Frontal cortex (tissue), 4 donors: Measurements from ENCODE around the gene INHBE. TPM values are rescaled to one million over a fixed set of nuclear protein-coding genes. Genes with fewer than 3 reads are reported as not detected.
"Not testable (repeated sequence)": the region's sequence is repeated elsewhere in the genome, so short reads cannot be mapped to it uniquely, and the experiment has no call there.

Experiments used
- DNase-seq, 2 donors: peaks; one replicate each; pipeline ENCODE4 v3.0.0; 2012; ENCODE audit warnings: low spot score in 2 of 2
- FAIRE-seq: peaks from 2 replicates; lab custom pipeline; 2012; peaks lifted over from hg19 to GRCh38; lab: Jason Lieb, UNC
- total RNA-seq: library from RNA; depleted of rRNA; stranded (reverse); fragments of >200 nt; gene quantifications from one replicate; pipeline ENCODE4 v1.2.3, GENCODE V29; 2014
- donor health status: control.
- donor health status: control.
- donor health status: control.

The INHBE gene
- total RNA-seq, 1 donor from 2014 or later, result not detected

DNA sequence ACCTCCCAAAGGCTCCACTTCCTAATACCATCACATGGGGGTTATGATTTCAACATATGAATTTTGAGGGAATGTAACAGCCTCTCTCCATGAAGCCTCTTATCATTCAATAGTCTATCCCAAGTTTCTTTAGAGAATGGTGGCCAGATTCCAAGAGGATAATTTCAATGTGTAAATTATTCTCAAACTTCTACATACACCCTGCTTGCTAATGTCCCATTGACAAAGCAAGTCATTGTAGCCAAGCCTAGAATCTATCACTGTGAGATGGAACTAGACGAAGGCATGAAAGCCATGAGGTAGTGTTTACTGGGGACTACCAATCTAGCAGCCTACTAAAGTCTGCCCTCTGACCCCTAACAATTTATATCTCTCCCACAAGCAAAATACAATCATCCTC, 16.7 kb upstream of the INHBE start:
- FAIRE-seq, result no peak

DNA sequence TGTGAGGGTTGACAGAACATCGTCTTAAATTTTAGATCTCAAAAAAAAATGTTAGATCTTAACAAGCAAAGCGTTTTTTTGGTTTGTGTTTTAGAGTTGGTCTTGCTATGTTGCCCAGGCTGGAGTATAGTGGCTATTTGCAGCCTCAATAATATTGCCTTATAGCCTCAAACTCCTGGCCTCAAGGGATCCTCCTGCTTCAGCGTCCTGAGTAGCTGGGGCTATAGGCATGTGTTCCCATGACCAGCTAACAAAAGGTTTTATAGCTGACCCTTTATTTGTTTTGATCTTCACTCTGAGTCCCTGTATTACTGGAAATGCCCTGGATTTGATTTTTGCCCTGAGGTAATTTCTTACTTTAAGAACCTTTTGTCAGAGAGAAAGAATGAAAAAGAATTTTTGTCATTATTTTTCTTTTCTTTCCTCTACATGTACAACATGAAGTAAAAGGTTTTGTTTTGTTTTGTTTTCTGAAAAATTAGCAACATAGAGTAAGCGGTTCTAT, 15.3 kb upstream of the INHBE start:
- DNase-seq, result no peak
- no peak for FAIRE-seq

More for the DNA sequence above, 16.7 kb upstream of the INHBE start:
- no peak for DNase-seq

GRCh38 chr12:57441393-57441792, 13.7 kb upstream of the INHBE start:
- not testable (repeated sequence) for FAIRE-seq, DNase-seq

DNA sequence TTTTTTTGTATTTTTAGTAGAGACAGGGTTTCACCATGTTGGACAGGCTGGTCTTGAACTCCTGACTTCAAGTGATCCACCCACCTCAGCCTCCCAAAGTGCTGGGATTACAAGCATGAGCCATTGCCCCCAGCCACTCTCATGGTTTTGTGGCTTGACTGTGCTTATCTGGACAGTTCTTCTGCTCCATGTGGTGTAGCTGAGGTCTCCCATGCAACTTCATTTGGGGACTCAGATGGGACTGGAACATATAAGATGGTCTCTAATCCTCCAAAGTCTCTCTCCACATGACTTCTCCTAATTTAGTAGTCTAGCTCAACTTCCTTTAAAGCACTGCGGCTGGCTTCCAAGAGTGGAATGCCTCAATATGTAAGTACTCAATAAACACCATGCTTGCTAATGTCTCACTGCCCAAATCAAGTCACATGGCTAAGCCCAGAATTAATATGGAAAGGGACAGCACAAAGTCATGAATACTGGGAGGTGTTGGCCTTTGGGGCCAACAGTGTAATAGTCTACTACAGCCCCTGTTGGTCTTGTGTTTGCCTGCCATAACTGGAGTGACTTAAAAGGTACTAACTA, 13.2 kb upstream of the INHBE start:
- DNase-seq (no peak), FAIRE-seq (no peak)

- not testable (repeated sequence) for FAIRE-seq, DNase-seq
Measured at GRCh38 chr12:57444337-57444736, 10.8 kb upstream of the INHBE start.

DNA sequence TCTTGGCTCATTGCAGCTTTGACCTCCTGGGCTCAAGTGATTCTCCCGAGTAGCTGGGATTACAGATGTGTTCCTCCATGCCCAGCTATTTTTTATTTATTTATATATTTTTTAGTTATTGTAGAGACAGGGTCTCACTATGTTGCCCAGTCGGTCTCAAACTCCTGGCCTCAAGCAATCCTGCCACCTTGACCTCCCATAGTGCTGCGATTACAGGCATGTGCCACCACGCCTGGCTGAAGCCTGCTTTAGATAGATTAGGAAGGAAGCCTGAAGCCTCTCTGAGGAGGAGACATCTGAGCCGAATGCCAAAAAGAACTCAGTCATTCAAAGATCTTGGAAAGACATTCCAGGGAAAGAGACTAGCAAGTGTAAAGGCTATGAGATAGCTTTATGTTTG, 10.4 kb upstream of the INHBE start:
- FAIRE-seq, result no peak
- DNase-seq, result no peak

DNA sequence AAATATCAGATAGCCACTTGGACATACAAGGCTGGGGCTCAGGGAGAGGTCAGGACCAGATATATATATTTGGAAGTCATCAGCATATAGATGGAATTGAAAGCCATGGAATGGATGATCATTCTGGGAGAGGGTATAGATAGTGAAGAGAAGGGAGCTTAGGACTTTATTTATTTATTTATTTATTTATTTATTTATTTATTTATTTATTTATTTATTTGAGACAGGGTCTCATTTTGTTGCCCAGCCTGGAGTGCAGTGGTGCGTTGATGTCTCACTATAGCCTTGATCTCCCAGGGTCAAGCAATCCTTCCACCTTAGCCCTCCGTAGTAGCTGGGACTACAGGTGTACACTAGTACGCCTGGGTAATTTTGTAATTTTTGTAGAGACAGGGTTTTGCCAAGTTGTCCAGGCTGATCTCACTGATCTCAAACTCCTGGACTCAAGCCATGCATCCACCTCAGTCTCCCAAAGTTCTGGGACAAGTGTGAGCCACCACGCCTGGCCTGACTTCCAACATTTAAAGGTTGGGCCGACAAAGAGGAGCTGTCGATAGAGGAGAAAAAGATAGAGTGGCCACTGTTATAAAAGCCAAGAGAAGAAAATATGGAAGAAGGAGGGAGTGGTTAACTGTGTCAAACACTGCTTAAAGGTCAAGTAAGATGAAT, 8.7 kb upstream of the INHBE start:
- FAIRE-seq (no peak), DNase-seq (no peak)

DNA sequence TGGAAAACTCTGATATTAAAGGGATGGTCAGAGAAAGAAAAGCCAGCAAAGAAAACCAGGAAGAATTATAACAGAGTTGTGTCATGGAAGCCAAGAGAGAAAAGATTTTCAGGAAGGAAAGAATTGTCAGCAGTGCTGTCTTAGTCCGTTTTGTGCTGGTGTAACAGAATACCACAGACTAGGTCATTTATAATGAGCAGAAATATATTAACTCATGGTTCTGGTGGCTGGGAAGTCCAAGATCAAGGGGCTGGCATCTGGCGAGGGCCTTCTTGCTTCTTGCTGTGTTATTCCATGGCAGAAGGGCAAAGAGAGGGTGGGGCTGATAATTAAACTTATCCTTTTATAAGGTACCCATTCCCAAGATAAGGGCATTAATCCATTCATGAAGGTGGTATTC, 6.4 kb upstream of the INHBE start:
- DNase-seq (no peak), FAIRE-seq (no peak)

DNA sequence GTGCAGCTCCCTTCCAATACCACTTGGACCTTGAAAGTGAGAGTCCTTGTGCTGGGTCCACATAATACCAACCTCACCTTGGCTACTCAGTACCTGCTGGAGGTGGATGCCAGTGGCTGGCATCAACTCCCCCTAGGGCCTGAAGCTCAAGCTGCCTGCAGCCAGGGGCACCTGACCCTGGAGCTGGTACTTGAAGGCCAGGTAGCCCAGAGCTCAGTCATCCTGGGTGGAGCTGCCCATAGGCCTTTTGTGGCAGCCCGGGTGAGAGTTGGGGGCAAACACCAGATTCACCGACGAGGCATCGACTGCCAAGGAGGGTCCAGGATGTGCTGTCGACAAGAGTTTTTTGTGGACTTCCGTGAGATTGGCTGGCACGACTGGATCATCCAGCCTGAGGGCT, 5.7 kb upstream of the INHBE start:
- FAIRE-seq (no peak), DNase-seq (no peak)

DNA sequence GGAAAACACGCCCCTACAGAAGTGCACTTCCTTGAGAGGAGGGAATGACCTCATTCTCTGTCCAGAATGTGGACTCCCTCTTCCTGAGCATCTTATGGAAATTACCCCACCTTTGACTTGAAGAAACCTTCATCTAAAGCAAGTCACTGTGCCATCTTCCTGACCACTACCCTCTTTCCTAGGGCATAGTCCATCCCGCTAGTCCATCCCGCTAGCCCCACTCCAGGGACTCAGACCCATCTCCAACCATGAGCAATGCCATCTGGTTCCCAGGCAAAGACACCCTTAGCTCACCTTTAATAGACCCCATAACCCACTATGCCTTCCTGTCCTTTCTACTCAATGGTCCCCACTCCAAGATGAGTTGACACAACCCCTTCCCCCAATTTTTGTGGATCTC, 5.0 kb upstream of the INHBE start:
- DNase-seq, result no peak
- no peak for FAIRE-seq

DNA sequence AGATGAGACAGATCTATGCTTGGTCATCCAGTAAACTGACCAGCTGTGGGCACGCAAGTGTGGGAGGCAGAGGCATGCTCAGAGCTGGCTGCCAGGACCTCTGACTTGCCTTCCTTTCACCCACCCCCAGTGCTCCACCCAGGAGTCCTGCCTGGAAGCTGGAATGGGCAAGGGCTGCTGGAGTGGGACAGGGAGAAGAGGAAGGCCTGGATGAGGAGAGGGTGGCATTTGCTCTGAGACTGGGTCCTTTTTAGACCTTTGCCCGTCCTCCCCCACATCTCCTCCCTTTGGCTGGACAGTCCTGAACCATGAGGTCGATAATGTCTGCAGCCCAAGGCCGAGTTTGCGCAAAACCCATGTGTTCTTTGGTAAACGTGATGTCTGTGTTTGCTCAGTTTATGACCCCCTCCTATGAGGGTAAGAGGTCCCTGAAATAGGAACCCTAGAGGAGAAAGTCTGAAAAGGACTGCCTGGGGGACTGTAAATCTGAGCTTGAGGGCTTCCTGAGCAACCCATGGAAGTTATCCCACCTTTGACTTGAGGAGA, 3.8 kb upstream of the INHBE start:
- FAIRE-seq, result no peak

GRCh38 chr12:57452181-57452936, 2.7 kb upstream of the INHBE start:
- FAIRE-seq (no peak), DNase-seq (no peak)

More for the DNA sequence above, 3.8 kb upstream of the INHBE start:
- no peak for DNase-seq

GRCh38 chr12:57452937-57453509, 2.1 kb upstream of the INHBE start:
- no peak for FAIRE-seq

GRCh38 chr12:57454213-57454565, 918 bp upstream of the INHBE start:
- FAIRE-seq, result no peak
- DNase-seq, result no peak

More at GRCh38 chr12:57452937-57453509, 2.1 kb upstream of the INHBE start:
- DNase-seq, result peak; percentile 43 to 64

- FAIRE-seq, result no peak
- no peak for DNase-seq
Measured at GRCh38 chr12:57455374-57456144, 452 bp downstream of the INHBE start.

- no peak for DNase-seq
- FAIRE-seq, result no peak
Measured at GRCh38 chr12:57456145-57456700, 1.1 kb downstream of the INHBE start.

- DNase-seq (no peak), FAIRE-seq (no peak)
Measured at GRCh38 chr12:57456737-57457490, 1.8 kb downstream of the INHBE start.

DNA sequence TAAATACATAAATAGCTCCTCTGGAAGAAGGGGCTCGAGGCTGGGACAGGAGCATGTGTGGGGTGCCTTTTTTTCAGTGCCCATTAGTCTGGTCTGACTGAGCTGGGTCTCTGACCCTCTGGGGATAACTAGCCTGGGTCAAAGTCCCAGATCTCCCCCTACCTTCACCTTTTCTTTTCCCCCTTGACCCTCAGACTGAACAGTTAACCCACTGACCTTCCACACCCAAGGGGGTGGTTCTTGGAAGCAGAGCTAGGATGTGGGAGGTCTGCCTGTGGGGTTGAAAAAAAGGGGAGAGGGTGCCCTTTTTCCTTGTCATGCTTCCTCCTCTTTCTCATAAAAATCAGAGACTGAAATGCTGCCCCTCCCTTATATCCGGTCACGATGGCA, 3.6 kb downstream of the INHBE start:
- no peak for FAIRE-seq
- DNase-seq, result no peak
